ENCODE results near the gene SCYL1. TPM values are rescaled to one million over a fixed set of nuclear protein-coding genes. Genes with fewer than 3 reads are reported as not detected.

Gene SCYL1
- total RNA-seq, 1 experiment from 2014 or later = 54.7 TPM

DNA sequence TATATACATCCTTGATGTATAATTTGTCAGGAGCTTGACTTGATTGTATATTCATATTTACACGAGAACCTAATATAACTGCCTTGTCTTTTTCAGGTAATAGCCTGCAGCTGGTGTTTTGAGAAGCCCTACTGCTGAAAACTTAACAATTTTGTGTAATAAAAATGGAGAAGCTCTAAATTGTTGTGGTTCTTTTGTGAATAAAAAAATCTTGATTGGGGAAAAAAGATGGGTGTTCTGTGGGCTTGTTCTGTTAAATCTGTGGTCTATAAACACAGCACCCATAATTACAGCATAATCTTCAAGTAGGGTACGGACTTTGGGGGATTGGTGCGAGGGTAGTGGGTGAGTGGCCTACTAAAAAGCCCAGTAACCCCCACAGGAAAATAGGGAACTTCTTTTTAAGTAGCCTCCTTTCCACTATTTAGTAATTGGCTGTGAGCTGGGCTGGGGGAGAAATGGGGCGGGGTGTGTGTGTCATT is 18.6 kb upstream of the SCYL1 start:
- H3K4me1 ChIP-seq (ENCODE audit: insufficient read depth, low read length) = no peaks in the 10 kb centered on the region
- H3K14ac ChIP-seq (ENCODE audit: insufficient read depth, low read length) = no peak overlapping the region
- Mint-ChIP-seq H3K9me3 (peaks cover 0 to 3% of the 10 kb centered on the region in 2 experiments; a peak in 1 of 5 replicates), H3K27me3 (ENCODE audit: low read depth) (no peaks in the 10 kb centered on the region), H3K4me3 (peak overlapping the region in 1 of 2 experiments; percentile 64; a peak in 3 of 5 replicates), H3K27ac (peak overlapping the region in 2 of 3 experiments; percentile 18 to 91; a peak in 3 of 7 replicates), H3K4me1 (peaks cover 38 to 39% of the 10 kb centered on the region in 2 experiments), H3K36me3 (ENCODE audit: insufficient read depth in 1 of 3, low read depth in 3 of 3) (peaks cover 0 to 33% (median 31%) of the 10 kb centered on the region in 3 experiments; a peak in 5 of 7 replicates)
- H3T11ph ChIP-seq (ENCODE audit: low read length) = no peak overlapping the region
- DNase-seq = no peak
- H2AK5ac ChIP-seq (ENCODE audit: insufficient read length, low read length) = no peak overlapping the region
- no peaks in the 10 kb centered on the region for H3K9me3 ChIP-seq (ENCODE audit: control insufficient read depth, low read depth, low read length)
- H3K4ac ChIP-seq (ENCODE audit: low read depth, low read length) = no peak overlapping the region
- no peak overlapping the region for H2BK5ac ChIP-seq (ENCODE audit: insufficient read length, low read length)
- H2BK120ac ChIP-seq (ENCODE audit: low read depth, low read length, poor library complexity, severe bottlenecking) = no peak overlapping the region
- H3K9ac ChIP-seq (ENCODE audit: extremely low read depth, insufficient read length, low read length) = no peak overlapping the region
- WGBS (ENCODE audit: extremely low coverage, insufficient read length, low lambda C conversion rate) = no CpG with 5 or more reads among the region's 4 CpGs
- H3K18ac ChIP-seq (ENCODE audit: insufficient read length, low read depth, low read length) = no peak overlapping the region
- H2BK15ac ChIP-seq (ENCODE audit: low read depth, low read length) = no peak overlapping the region
- H2AFZ ChIP-seq (ENCODE audit: low read length) = no peak overlapping the region
- no peak overlapping the region for H4K5ac ChIP-seq (ENCODE audit: insufficient read length, low read depth, low read length)
- no peaks in the 10 kb centered on the region for H3K27me3 ChIP-seq (ENCODE audit: insufficient read depth, low read length)
- H4K20me1 ChIP-seq (ENCODE audit: control insufficient read depth, insufficient read depth, insufficient read length) = no peaks in the 10 kb centered on the region
- no peak overlapping the region for H3K23ac ChIP-seq (ENCODE audit: insufficient read length, low read depth, low read length)
- no peak overlapping the region for H3K4me2 ChIP-seq (ENCODE audit: insufficient read depth, insufficient read length, low read length)
- TF ChIP-seq, protein P1, sequence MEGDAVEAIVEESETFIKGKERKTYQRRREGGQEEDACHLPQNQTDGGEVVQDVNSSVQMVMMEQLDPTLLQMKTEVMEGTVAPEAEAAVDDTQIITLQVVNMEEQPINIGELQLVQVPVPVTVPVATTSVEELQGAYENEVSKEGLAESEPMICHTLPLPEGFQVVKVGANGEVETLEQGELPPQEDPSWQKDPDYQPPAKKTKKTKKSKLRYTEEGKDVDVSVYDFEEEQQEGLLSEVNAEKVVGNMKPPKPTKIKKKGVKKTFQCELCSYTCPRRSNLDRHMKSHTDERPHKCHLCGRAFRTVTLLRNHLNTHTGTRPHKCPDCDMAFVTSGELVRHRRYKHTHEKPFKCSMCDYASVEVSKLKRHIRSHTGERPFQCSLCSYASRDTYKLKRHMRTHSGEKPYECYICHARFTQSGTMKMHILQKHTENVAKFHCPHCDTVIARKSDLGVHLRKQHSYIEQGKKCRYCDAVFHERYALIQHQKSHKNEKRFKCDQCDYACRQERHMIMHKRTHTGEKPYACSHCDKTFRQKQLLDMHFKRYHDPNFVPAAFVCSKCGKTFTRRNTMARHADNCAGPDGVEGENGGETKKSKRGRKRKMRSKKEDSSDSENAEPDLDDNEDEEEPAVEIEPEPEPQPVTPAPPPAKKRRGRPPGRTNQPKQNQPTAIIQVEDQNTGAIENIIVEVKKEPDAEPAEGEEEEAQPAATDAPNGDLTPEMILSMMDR (conservative IDR thresholded peaks at IDR 0.05) = no peak
- H2BK20ac ChIP-seq (ENCODE audit: low read depth, low read length, poor library complexity, severe bottlenecking) = no peak overlapping the region
- no peaks in the 10 kb centered on the region for H3K79me1 ChIP-seq (ENCODE audit: insufficient read depth, low read depth, low read length, poor library complexity, severe bottlenecking)
- H4K8ac ChIP-seq (replicated peaks; ENCODE audit: insufficient read length, low read depth, low read length) = no peak overlapping the region
- H4K91ac ChIP-seq (ENCODE audit: insufficient read length, low read depth, low read length) = no peak overlapping the region
- H3K56ac ChIP-seq (ENCODE audit: insufficient read length, low read depth, low read length) = no peak overlapping the region
- no peak overlapping the region for H2BK12ac ChIP-seq (ENCODE audit: insufficient read length, low read depth, low read length)
- H3K27ac ChIP-seq (ENCODE audit: insufficient read length, low read depth, low read length) = no peak overlapping the region
- peaks cover 24% of the 10 kb centered on the region; the same call in 1 of the 2 replicates for H3K79me2 ChIP-seq (ENCODE audit: insufficient read depth, low read length)
- peaks cover 9% of the 10 kb centered on the region for H3K23me2 ChIP-seq (ENCODE audit: insufficient read length, low read depth, low read length, poor library complexity, severe bottlenecking)
